Smooth muscle cell of the brain vasculature (primary cell): ENCODE data around the gene CADM1.

ENCODE experiments used
- DNase-seq: peaks from one replicate; pipeline ENCODE4 v3.0.0-alpha.2; 2012; ENCODE audit warnings: low read depth, low spot score

CADM1 gene

DNA sequence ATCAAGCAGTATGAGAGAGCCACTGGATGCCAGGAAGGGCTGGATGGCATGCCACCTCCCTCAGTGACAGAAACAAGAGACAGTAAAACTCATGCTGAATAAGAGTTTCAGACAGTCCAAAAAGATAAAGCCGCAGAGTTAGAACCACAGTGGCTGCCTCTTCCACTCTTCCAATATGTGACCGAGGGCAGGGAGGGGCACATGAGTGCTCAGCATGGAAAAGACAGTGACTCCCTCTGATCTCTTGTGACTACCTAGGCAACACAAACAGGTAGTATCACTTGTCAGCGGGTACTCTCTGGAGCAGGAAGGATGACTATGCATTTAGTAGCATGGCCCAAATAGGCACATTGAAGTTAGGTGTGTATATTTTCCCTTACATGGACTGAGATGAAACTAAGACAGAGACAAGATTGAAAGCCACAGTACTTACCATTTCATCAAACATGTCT, 295.4 kb downstream of the CADM1 start:
- no peak for DNase-seq

DNA sequence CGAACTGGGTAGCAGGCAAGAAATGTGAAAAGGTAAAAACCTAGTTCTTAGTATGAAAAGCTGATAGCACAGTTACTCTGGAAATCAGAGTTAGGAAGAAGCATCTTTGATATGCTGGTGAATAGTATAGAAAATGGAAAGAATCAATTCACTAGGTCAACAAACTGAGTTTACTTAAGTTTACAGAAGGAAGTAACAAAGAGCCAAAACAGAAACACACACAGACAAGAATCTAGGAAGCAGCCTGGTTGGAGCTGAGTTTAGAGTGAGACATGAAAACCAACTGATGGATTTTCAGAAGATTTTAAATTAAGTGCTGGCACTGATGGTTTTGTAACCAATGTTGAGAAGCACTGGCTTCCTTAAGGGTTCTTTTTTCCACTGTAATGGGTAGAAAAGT, 296.3 kb downstream of the CADM1 start:
- DNase-seq: no peak

DNA sequence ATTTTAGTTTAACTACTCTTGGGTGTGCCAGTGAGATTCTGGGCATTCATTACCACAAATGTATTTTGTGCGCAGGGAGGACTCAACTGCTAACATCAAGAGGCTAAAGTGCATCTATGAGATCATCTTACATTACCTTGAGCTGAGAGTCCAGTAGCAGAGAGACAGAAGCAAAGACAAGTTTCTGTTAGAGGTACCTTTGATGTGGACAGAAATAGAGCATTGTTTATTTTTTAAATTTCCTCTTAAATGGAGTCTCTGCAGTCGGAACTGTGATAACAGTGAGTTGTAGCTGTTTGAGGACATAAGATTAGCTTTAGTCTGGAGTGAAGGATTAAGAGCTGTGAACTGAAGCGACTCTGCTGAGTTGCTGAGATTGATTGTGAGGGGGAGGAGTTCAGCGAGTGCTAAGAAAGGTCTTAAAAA, 297.0 kb downstream of the CADM1 start:
- no peak for DNase-seq

- no peak for DNase-seq
Observed at GRCh38 chr11:115206365-115207022, 297.7 kb downstream of the CADM1 start.

GRCh38 chr11:115202900-115203552, 301.2 kb downstream of the CADM1 start:
- no peak for DNase-seq

DNA sequence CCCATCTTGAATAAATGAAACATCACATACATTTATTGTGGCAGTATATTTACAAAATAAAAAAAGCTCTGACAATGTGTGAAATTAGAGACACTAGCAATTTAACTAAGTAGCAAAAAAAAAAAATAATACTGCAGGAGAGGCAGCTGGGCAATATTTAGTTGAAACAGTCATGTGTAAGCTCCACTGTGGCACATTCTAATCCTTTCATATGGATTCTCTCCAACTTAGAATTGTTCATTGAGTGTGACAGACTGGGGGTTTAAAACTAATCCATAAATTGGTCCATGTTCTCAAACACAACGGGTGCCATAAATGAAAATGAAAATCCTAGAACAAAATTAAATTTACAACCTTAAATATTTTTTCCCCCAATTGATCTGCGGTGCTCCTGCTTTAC, 302.1 kb downstream of the CADM1 start:
- DNase-seq: no peak

DNA sequence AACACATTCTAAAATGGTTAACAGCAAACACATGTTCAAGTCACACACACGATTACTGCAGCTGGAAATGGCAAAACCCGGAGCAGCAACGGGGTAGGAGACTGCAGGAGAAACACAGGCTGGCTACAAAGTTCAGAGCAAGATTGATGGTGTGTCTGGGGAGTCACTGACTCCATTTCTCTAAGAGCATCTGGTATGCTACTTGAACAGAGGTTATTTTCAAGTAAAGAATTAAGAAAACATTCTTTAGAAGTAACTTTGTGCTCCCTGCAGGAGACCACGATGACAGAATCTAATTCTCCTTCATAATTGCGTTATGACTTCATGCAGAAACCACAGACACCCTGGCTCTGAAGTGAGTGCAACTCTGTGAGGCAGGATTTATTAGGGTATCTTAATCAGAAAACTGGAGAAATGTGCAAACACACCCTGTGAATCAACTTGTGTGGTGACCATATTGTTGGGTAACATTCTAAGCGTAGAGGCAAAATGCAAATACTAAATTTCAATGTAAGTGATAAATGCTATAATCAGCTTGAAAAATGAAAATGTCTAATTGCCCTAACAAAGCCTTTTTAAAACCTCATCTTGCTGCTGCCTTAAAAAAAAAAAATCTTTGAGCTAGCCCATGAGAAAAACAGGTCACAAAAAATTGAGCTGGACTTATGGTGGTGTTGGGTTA, 303.0 kb downstream of the CADM1 start:
- peak; percentile 18 for DNase-seq

DNA sequence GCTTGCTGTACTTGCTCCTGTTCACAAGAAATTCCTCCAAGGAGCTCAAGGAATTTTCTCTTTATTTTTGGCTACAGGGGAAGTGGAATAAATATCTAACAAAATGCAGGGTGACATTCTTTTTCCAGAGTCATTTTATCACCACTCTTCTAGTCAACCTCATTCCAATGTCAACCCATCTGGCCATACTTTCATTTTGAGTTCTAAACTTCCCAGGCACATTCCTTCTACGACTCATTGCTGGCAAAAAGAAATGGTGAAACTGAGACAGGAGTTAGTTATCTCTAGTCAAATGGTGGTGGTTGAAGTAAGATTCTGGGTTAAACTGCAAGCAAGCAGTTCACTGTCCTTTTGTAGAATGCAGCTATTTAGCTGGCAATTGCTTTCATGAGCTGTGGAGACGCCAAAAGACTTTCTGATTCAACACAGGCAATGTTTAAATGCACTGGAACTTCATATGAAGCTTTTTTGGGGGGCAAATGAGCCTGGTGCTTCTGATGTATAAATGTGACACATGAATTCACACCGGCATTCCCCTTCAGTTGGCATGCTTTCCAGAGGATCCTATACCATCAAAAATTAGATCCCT, 304.6 kb downstream of the CADM1 start:
- no peak for DNase-seq

GRCh38 chr11:115198321-115198741, 305.9 kb downstream of the CADM1 start:
- DNase-seq: peak; percentile 53

DNA sequence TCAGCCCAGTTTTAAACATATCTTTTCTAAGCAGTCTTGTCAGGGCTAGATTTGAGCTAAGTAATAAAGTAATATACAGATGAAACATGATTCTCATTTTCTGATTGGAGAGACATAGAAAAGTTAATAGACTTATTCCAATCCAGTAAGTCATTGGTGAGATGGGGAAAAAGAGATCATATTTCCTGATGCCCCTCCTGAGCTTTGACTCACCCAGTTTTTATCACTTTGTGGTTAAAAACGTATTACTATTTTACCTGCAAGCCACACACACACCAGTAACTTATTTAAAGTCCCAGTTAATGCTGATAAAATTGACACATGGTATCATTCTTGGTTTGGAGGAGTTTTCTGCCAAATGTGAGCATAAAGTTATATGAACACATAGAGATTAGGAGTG, 306.8 kb downstream of the CADM1 start:
- no peak for DNase-seq

DNA sequence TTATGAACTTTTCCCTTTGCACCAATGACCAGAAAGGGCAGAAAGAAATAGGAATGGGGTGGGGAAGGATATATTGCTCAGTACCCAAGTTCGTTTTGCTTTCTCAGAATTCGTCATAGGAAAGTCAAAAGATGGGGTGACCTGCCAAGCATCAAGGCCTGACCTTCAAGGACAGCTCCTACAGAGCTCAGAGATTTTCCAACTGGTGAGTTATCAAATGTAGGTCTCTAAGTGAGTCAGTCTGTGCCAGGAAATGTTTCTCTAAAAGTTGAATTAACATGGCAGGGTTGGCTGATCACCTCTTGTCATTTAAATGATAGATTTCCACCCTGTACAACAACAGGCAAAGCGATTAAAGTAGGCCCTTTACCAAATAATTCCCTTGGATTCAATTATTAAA, 307.2 kb downstream of the CADM1 start:
- no peak for DNase-seq

DNA sequence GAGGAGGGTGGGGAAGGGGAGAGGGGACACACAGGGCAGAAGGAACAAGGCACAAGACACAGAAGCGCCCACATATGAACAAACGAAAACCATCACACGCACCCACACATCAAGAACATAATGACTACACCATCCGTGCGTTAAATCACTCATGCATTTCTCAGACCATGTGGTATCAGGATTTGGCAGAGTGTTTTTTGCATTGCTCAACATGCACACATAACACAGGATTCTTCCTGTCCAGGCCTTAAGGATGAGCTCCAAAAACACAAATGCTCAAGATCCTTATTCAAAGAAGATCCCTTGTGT, 309.5 kb downstream of the CADM1 start:
- DNase-seq: no peak

DNA sequence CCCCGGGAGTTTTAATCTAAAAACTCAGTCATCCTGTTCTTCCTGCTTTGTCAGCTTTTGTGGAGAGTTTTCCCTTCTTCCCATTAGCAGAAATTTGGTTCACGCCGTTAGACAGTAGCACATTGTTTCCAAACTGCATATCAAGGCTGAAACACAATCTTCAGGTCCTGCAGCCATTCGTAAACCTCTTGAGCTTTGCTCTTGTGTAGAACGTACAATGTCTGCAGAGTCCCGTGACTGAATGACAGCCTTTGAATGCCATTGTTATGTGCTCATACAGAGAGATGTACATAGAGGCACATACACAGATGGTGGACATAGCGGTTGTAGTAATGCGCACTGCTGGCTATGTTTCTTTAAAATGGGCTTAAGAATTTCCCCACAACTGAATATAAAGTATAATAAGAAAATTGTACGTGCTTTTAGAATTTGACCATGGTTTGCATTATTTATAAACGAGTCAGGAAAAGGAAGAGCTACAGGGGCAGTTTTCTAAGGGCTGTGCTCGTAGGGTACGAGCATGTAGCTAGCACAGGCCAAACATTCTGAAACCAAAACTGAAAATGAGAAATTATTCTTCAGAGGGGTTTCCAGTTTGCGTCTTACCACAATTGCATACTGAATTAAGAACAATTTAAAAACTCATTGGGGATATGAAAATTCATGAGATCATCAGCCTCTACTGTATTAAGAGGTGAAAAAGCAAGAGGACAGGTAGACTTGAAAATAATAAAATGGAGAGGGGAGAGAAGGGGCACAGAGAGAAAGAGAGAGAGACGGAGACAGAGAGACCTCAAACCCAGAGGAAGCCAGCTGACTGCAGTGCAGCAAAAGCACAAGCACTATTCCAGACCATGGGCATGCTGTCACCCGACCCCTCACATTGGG, 310.1 kb downstream of the CADM1 start:
- DNase-seq: no peak

- DNase-seq: no peak
Observed at GRCh38 chr11:115191761-115192160, 312.5 kb downstream of the CADM1 start.

- no peak for DNase-seq
Observed at GRCh38 chr11:115190196-115190595, 314.0 kb downstream of the CADM1 start.

DNA sequence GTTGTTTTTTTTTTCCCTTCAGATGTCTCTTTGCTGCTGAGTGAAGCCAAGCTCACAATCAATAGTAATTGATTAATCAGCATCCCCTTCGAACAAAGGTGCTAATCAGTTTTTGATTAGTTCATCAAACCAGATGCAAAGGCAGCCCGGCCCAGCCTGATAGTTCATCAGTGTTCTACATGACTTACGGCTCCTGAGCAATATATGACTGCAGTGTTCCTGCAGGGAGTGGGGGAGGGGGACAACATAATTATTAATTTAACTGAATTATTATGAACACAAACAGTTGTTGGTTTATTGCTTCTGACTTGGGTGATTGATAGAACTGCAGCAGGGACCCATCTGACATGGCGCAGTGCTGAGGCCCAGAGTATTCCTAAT, 315.3 kb downstream of the CADM1 start:
- no peak for DNase-seq

DNA sequence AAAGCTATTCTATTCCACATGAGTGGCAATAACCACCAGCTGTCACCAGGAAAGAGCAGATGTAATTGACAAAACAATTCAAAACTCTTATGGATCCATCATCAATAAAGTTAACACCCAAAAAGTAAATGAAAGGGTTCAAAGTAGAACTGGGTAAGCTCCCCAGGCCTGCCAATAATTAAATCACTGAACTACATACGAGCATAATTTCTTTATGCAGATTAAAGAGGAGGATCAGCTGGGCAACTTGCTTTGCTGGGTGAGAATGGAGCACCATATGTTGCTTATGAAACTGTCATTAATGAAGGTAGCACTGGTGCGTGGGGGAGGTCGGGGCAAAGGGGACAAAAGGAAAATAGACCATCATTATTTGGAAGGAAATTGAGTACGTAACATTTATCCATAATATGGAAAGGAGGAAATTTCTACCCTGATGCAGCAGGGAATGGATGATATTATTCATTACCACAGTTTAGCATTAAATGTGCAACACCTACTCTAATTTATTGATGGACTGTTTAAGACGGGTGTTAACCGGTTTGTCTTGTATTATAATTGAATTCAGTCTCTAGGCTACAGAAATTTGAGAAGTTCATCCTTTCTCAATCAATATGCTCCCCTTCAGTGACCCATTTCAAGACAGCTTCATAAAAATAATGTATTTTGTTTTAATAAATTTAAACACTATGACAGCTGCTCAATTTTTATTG, 315.9 kb downstream of the CADM1 start:
- no peak for DNase-seq

- no peak for DNase-seq
Observed at GRCh38 chr11:115185931-115186330, 318.3 kb downstream of the CADM1 start.

GRCh38 chr11:115185507-115185906, 318.7 kb downstream of the CADM1 start:
- DNase-seq: no peak

GRCh38 chr11:115184901-115185300, 319.3 kb downstream of the CADM1 start:
- DNase-seq: no peak

DNA sequence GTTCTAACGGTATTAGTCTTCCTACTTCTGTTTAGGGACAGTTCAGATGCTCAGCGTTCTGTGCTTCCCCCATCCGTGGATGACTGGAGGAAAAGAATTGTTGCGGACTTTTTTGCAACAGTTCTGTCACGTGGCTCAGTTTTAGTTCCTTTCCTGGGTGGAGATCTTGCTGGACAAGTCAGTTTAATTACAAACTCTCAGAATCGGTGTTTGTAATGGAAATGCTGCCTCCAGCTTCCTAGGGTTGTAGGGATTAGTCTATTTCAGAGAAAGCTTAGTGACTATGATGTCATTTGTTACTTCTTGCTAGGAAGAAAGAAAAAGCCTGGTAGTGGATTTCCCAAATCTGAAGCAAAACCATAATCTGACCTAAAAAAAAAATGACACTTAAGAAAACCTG, 320.4 kb downstream of the CADM1 start:
- no peak for DNase-seq
